Muscle layer of duodenum (tissue), 2 donors: ENCODE measurements around the gene LSM2.

Source experiments
- H3K27ac ChIP-seq: one replicate; pipeline ENCODE4 v1.7.0; 2013; ENCODE audit warnings: mild to moderate bottlenecking, low read length
- H3K27me3 ChIP-seq: one replicate; pipeline ENCODE4 v1.7.0; 2013; ENCODE audit warnings: low read depth, mild to moderate bottlenecking, control low read depth, low read length
- H3K36me3 ChIP-seq, 2 donors: one replicate each; pipeline ENCODE4 v1.7.0; 2013; ENCODE audit warnings: low read length in 2 of 2, control low read depth in 1 of 2, mild to moderate bottlenecking in 1 of 2; ENCODE audit not compliant: insufficient read depth in 2 of 2, control insufficient read depth in 1 of 2
- H3K4me1 ChIP-seq, 2 donors: one replicate each; pipeline ENCODE4 v1.7.0; 2013; ENCODE audit warnings: low read length in 2 of 2, mild to moderate bottlenecking in 2 of 2, control low read depth in 1 of 2, moderate library complexity in 1 of 2; ENCODE audit not compliant: insufficient read depth in 2 of 2, control insufficient read depth in 1 of 2
- H3K4me3 ChIP-seq, 2 donors: one replicate each; pipeline ENCODE4 v1.7.0; 2013; ENCODE audit warnings: low read length in 2 of 2, low read depth in 1 of 2, mild to moderate bottlenecking in 1 of 2
- H3K9me3 ChIP-seq, 2 donors: one replicate each; pipeline ENCODE4 v1.7.0; 2013; ENCODE audit warnings: low read length in 2 of 2, control low read depth in 1 of 2, mild to moderate bottlenecking in 1 of 2; ENCODE audit not compliant: control insufficient read depth in 1 of 2
- donor health status: healthy.

LSM2 gene

DNA sequence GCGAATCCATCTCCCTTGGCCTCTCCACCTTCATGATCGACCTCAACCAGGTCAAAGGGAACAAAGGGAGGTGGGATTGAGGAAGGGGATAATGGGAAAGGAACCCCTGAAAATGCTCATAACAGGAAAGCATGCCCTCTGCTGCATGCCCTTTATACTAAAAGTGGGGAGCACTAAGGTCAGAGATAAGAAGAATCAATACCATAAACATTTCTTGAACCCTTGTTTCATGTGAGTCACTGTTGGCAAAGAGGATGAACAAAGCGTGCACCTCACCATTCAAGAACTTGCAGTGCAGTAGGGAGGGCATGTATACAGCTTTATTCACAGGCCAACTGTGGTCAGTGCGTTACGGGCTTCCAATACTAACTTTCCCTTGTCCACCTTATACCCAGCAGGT is 46.0 kb downstream of the LSM2 start:
- Histone ChIP-seq H3K27me3 (no peaks in the 10 kb centered on the region), H3K4me1 (peaks cover 0 to 7% of the 10 kb centered on the region in 2 donors), H3K4me3 (no peak overlapping the region), H3K27ac (no peak overlapping the region), H3K36me3 (no peaks in the 10 kb centered on the region), H3K9me3 (no peaks in the 10 kb centered on the region)

DNA sequence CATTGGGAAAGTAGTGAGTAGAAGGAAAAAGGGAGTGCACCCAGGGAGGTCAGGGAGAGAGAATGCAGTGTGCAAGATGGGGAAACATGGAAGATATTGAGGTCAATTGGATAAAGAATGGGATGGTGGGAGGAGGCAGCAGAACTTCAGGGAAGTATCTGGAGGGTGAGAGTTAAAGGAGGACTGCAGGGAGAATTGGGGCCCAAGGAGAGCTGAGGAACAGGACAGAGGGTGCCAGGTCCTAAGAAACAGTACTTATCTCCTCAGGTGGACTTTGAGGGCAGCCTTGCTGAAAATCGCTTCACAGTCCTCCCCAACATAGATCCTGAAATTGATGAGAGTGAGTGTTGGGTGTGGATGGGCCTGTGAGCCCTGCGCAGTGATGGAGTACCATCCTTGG is 48.5 kb downstream of the LSM2 start:
- peaks cover 0 to 2% of the 10 kb centered on the region in 2 donors for H3K4me1 ChIP-seq
- no peaks in the 10 kb centered on the region for H3K27me3 ChIP-seq
- no peaks in the 10 kb centered on the region for H3K36me3 ChIP-seq
- no peak overlapping the region for H3K4me3 ChIP-seq
- H3K27ac ChIP-seq: no peak overlapping the region
- no peaks in the 10 kb centered on the region for H3K9me3 ChIP-seq

DNA sequence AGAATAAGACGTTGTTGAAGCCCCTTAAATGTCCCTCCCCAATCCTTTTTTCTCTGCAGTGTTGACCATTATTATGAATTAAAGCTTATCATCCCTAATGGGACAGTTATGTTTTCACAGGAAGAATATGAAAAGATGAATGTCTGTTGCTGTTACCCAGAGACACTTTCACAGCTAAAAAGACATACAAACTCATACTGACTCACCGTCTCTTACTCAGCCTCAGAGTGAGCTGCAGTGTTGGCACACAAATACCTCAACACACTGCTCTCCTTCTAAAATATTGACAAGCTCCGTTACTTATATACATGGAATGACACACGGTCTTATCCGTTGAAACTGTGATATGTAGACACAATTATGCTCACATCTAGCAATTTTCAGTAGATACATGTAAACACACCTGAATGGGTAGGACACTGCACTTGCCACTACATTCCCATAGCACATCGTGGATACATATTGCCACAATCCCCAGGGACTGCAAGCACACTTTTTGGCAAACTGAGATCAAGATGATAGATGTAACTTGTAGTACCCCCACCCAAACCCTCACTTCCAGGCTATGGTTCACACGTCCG is 53.9 kb downstream of the LSM2 start:
- H3K27ac ChIP-seq: no peak overlapping the region
- H3K27me3 ChIP-seq: no peaks in the 10 kb centered on the region
- H3K36me3 ChIP-seq: no peaks in the 10 kb centered on the region
- H3K4me3 ChIP-seq: no peak overlapping the region
- no peaks in the 10 kb centered on the region for H3K9me3 ChIP-seq
- H3K4me1 ChIP-seq: no peaks in the 10 kb centered on the region

DNA sequence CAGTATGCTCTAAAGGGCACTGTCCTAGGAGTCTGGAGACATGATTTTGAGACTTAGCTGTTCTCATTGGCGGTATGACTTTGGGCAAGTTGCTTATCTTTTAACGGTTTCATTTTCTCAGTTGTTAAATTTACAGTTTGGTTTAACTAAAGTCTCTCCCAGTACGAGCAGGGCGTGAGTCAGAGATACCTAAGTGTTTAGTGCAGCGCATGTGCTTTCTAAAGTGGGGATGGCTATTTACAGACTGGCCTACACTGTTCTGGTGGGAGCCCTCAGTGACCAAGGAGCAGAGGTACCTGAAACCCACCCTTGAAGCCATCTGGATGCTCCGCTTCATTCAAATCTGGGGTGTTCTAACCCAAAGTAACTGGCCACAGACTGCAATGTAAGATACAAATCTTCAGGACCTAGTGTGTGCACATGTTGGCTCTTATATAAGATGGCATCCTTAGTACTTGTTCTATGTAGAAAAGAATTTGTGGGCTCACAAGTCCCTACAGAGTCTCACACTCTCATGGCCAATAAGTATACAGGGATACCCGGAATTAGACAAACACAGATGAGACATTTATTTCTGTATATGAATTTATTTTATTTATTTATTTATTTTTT is 56.2 kb downstream of the LSM2 start:
- no peak overlapping the region for H3K27ac ChIP-seq
- H3K9me3 ChIP-seq: no peaks in the 10 kb centered on the region
- no peaks in the 10 kb centered on the region for H3K4me1 ChIP-seq
- H3K4me3 ChIP-seq: no peak overlapping the region
- no peaks in the 10 kb centered on the region for H3K27me3 ChIP-seq
- no peaks in the 10 kb centered on the region for H3K36me3 ChIP-seq

DNA sequence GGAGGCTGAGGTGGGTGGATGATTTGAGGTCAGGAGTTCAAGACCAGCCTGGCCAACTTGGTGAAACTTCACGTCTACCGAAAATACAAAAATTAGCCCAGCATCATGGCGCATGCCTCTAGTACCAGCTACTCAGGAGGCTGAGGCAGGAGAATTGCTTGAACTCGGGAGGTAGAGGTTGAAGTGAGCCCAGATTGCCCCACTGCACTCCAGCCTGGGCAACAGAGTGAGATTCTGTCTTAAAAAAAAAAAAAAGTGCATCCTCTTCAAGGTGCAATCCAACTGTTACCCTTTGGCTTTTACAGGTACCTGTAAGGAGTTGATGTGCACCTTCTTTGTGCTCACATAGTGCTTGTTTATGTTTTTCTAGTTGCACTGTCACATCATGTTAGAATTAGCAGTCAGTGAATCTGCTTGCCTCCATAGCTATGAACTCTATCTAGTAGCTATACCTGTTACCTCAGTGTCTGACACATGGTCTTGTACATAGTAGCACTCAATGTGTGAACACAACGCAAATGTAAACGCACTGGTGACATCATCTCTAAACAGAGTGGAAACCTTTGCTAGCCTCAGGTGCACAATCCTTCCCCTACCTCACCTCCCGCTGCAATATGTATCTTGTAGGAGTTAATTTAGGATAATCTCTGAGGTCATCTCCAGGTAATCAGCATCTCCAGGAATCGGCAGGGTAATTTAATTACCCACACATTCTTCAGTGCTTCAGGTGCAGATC is 57.3 kb downstream of the LSM2 start:
- Histone ChIP-seq H3K9me3 (no peaks in the 10 kb centered on the region), H3K4me3 (no peak overlapping the region), H3K36me3 (no peaks in the 10 kb centered on the region), H3K27me3 (no peaks in the 10 kb centered on the region), H3K27ac (no peak overlapping the region), H3K4me1 (no peaks in the 10 kb centered on the region)
